T-helper 1 cell treated with Interleukin-12 subunit alpha and Interleukin-12 subunit beta and Interleukin-4 antibody, amounts not matched to agents 30 μg/mL and 1 μg/mL, for 36 hours (primary cell): Measurements from ENCODE around the gene FBXO47.
"Not testable (repeated sequence)": the region's sequence is repeated elsewhere in the genome, so short reads cannot be mapped to it uniquely, and the experiment has no call there.

Source experiments
- H3K27ac Mint-ChIP-seq: one replicate; pipeline ENCODE4 v1.8.0; 2021; ENCODE audit warnings: mild to moderate bottlenecking, mixed read lengths
- H3K27me3 Mint-ChIP-seq: one replicate; pipeline ENCODE4 v1.8.0; 2021; ENCODE audit warnings: low read depth, mixed read lengths
- H3K36me3 Mint-ChIP-seq: one replicate; pipeline ENCODE4 v1.8.0; 2021; ENCODE audit warnings: low read depth, mixed read lengths
- H3K4me1 Mint-ChIP-seq: one replicate; pipeline ENCODE4 v1.8.0; 2021; ENCODE audit warnings: low read depth, mixed read lengths
- H3K4me3 Mint-ChIP-seq: one replicate; pipeline ENCODE4 v1.8.0; 2021; ENCODE audit warnings: mild to moderate bottlenecking, moderate library complexity, mixed read lengths
- H3K9me3 Mint-ChIP-seq: one replicate; pipeline ENCODE4 v1.8.0; 2021; ENCODE audit warnings: mixed read lengths

FBXO47 gene

DNA sequence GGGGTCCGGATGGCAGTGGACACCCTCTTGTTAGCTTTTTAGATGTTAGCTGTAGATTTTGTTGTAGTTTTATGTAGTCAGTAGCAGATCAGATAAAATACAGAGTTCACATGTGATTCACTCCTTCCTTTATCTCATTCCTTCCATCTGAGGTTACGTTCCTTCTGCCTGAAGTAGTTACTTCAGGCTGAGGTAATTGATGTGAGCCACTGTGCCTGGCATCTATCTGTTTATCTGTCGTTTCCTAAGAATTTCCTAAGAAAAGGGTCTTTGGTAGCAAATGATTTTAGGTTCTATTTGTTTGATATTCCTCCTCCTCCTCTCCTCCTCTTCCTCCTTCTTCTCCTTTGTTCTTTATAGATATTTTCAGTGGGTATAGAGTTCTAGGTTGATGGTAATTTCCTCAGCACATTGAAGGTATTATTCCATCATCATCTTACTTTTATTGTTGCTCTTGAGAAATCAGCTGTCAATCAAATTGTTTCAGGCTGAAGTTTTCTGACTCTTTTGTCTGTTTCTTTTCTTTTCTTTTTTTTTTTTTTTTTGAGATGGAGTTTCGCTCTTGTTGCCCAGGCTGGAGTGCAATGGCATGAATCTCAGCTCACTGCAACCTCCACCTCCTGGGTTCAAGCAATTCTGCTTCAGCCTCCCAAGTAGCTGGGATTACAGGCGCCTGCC, 29.6 kb upstream of the FBXO47 start:
- Mint-ChIP-seq H3K4me1 (no peaks in the 10 kb centered on the region), H3K4me3 (no peak overlapping the region), H3K27me3 (peaks cover 4% of the 10 kb centered on the region), H3K9me3 (peaks cover 32% of the 10 kb centered on the region), H3K27ac (no peak overlapping the region), H3K36me3 (peaks cover 2% of the 10 kb centered on the region)

DNA sequence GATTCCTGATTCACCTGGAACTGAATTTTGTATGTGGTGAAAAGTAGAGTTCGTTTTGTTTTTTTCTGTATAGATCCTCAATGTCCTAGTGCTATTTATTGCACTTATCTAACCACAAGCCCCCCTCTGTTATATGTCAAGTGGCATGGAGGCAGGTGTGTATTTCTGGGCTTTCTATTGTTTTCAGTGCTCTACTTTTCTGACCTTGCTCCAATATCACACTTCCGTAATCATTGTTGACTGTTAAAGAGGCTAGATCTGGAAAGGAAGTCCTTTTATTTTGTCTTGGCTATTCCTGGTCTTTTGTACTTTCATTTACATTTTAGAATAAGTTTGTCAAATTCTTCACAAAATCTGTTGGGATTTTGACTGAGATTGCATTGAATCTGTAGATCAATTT, 26.8 kb upstream of the FBXO47 start:
- Mint-ChIP-seq H3K27ac (no peak overlapping the region), H3K36me3 (peaks cover 2% of the 10 kb centered on the region), H3K4me3 (no peak overlapping the region), H3K9me3 (peaks cover 28% of the 10 kb centered on the region), H3K27me3 (no peaks in the 10 kb centered on the region), H3K4me1 (no peaks in the 10 kb centered on the region)

DNA sequence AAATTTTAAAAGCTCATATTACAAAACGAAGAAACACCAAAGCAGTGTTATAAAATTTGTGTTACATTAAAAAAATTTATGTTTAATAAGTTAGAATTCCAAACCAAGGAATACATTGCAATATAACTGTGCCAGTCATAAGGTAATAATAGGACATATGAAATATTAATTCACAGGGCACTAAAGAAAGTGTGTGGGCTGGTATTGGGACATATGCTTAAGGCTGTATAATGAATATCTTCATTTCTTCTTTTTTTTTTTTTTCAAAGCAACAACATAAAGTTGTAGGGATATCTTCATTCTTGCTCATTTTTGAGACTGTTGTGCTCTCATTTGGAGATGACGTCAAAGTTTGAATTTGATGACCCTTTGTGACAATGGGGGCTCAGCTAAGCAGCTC, 17.5 kb upstream of the FBXO47 start:
- no peaks in the 10 kb centered on the region for H3K9me3 Mint-ChIP-seq
- no peak overlapping the region for H3K27ac Mint-ChIP-seq

DNA sequence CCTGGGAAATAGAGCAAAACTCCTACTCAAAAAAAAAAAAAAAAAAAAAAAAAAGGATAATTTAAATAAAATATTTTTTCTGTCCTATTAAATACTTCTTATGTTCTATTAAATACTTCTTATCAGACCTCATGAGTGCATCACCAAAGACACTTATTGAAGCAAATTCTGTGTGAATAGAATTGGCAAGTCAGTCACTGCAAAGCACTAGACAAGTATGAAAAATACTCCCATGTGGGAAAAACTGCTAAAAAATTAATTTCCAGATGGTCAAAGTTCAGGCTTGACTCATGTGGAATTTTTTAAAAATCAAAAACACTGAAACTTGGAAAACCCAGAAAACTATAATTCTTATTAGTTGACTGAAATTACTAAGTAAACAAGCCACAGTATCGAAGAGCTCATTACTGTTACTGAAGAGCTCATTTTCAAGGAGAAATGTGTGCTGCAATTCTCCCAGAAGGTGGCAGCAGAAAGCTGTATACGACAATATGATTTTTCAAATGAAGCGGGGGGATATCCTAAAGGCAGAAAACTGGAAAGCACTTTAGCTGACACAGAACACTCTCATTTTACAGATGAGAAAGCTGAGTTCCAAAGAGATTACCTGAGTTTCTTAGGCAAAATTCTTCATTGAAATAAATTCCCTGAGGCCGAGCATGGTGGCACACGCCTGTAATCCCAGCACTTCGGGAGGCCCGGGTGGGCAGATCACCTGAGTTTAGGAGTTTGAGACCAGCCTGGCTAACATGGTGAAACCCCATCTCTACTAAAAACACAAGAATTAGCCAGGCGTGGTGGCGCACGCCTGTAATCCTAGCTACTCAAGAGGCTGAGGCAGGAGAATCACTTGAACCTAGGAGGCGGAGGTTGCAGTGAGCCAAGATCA, 15.9 kb upstream of the FBXO47 start:
- H3K36me3 Mint-ChIP-seq = no peaks in the 10 kb centered on the region
- no peak overlapping the region for H3K27ac Mint-ChIP-seq
- no peaks in the 10 kb centered on the region for H3K9me3 Mint-ChIP-seq
- H3K4me1 Mint-ChIP-seq = no peaks in the 10 kb centered on the region
- H3K27me3 Mint-ChIP-seq = peaks cover 11% of the 10 kb centered on the region
- H3K4me3 Mint-ChIP-seq = no peak overlapping the region

More for the DNA sequence above, 17.5 kb upstream of the FBXO47 start:
- Mint-ChIP-seq H3K36me3 (no peaks in the 10 kb centered on the region), H3K27me3 (peaks cover 11% of the 10 kb centered on the region), H3K4me1 (no peaks in the 10 kb centered on the region), H3K4me3 (no peak overlapping the region)

DNA sequence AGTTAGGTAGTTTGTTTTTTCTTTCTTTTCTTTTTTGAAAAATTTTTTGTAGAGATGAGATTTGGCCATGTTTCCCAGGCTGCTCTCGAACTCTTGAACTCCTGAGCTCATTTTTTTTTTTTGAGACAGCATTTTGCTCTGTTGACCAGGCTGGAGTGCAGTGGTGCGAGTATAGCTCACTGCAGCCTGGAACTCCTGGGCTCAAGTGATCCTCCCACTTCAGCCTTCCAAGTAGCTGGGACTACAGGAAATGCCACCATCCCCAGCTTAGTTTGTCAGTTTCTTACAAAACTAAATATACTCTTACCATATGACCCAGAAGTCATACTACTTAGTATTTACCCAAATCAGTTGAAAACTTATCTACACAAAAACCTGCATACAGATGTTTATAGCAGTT, 14.4 kb upstream of the FBXO47 start:
- H3K27me3 Mint-ChIP-seq = peaks cover 7% of the 10 kb centered on the region
- no peak overlapping the region for H3K4me3 Mint-ChIP-seq
- no peak overlapping the region for H3K27ac Mint-ChIP-seq
- H3K9me3 Mint-ChIP-seq = no peaks in the 10 kb centered on the region
- no peaks in the 10 kb centered on the region for H3K4me1 Mint-ChIP-seq
- no peaks in the 10 kb centered on the region for H3K36me3 Mint-ChIP-seq

DNA sequence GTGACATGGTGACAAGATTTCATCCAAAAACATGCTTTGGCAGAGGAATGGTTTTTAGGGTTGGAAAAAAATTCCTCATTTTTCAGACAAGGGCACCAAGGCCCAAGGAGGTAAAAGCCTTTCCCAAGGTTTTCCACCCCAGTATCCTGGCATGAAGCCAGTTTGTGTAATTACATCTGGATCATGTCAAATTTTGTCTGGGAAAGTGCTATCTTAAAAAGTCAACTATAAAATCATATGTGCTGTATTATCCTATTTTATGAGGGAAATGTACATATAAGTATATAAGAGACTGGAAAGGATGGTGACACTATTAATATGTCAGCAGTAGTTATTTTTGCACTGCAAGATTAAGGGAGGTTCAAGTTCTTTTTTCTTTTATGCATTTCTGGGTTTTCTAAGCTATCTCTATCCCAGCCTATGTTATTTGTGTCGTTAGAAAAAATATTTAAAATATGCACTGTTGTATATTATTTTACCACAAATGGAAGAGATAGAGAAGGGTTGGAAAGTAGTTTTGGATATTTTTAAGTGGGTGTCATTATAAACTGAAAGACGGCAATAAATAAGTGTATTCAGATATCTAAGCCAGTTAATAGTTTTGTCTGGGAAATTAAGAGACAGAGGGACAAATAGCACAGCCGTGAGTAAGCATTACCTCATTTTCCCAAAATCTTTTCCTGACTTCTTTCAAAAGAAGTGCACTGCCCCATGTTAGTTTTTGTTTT, 13.5 kb upstream of the FBXO47 start:
- H3K27ac Mint-ChIP-seq = no peak overlapping the region

DNA sequence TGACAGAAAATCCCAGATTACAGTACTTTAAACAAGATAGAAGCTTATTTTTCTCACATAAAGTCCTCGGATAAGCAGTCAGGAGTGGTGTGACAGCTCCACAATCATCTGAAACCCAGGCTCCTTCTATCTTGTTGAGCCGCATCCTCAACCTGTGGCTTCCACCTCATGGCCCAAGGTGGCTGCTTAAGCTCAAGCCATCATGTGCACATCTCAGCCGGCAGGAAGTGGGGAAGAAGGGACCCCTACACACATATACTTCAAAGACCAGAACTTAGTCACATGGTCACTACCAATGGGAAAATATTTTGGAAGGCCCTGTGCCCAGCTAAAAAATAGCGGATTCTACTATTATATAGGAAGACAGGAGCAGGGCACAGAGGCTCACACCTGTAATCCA, 11.0 kb upstream of the FBXO47 start:
- H3K4me1 Mint-ChIP-seq = peaks cover 3% of the 10 kb centered on the region

More for the DNA sequence above, 13.5 kb upstream of the FBXO47 start:
- H3K36me3 Mint-ChIP-seq = no peaks in the 10 kb centered on the region
- H3K27me3 Mint-ChIP-seq = peaks cover 7% of the 10 kb centered on the region
- H3K9me3 Mint-ChIP-seq = no peaks in the 10 kb centered on the region
- H3K4me1 Mint-ChIP-seq = peaks cover 3% of the 10 kb centered on the region
- no peak overlapping the region for H3K4me3 Mint-ChIP-seq

DNA sequence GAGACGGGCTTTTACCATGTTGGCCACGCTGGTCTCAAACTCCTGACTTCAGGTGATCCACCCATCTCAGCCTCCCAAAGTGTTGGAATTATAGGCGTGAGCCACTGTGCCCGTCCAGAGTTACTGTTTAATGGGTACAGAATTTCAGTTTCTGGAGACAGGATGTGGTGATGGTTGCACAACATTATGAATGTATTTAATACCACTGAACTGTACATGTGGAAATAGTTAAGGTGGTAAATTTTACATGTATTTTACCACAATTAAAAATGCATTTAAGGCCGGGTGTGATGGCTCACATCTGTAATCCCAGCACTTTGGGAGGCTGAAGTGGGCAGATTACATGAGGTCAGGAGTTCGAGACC, 9.0 kb upstream of the FBXO47 start:
- not testable (repeated sequence) for H3K4me1 Mint-ChIP-seq, H3K36me3 Mint-ChIP-seq, H3K4me3 Mint-ChIP-seq, H3K27ac Mint-ChIP-seq, H3K9me3 Mint-ChIP-seq
- peaks cover 16% of the 10 kb centered on the region for H3K27me3 Mint-ChIP-seq

More for the DNA sequence above, 11.0 kb upstream of the FBXO47 start:
- Mint-ChIP-seq H3K27me3 (peaks cover 7% of the 10 kb centered on the region), H3K9me3 (no peaks in the 10 kb centered on the region), H3K4me3 (no peak overlapping the region), H3K36me3 (no peaks in the 10 kb centered on the region), H3K27ac (no peak overlapping the region)

DNA sequence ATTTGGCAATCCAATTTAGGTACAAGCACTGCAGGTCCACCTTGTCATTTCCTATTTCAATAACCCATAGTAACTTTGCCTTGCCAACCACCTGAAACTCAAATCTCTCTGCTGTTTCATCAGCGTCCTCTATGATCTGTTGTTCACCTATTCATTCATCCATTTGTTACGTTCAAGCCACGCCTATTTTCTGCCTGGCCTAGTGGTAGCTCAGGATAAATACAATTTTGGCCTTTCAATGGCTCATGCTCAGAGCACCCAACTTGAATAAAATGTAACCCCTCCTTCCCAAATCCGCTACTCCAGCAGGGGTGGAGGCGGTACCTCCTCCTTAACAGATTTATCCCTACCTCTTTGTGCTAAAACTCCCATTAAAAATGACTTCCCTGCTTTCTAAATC, 3.6 kb upstream of the FBXO47 start:
- no peaks in the 10 kb centered on the region for H3K9me3 Mint-ChIP-seq
- H3K36me3 Mint-ChIP-seq = peaks cover 2% of the 10 kb centered on the region
- peaks cover 11% of the 10 kb centered on the region for H3K4me1 Mint-ChIP-seq
- H3K27ac Mint-ChIP-seq = no peak overlapping the region
- H3K4me3 Mint-ChIP-seq = no peak overlapping the region
- H3K27me3 Mint-ChIP-seq = peaks cover 18% of the 10 kb centered on the region

DNA sequence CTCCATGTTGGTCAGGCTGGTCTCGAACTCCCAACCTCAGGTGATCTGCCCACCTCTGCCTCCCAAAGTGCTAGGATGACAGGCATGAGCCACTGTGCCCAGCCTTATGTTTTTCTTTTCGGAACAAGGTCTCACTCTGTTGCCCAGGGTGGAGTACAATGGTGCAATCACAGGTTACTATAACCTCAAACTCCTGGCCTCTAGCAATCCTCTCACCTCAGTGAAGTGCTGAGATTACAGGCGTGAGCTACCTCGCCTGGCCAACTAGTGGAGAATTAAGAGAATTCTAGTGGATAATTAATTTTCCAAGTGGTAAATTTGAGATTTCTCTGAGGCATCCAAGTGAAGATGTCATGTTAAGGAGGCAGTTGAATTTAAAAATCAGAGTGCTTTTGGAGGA, 2.9 kb upstream of the FBXO47 start:
- Mint-ChIP-seq H3K27ac (no peak overlapping the region), H3K4me1 (peaks cover 11% of the 10 kb centered on the region), H3K9me3 (no peaks in the 10 kb centered on the region), H3K27me3 (peaks cover 18% of the 10 kb centered on the region), H3K4me3 (no peak overlapping the region), H3K36me3 (peaks cover 2% of the 10 kb centered on the region)

DNA sequence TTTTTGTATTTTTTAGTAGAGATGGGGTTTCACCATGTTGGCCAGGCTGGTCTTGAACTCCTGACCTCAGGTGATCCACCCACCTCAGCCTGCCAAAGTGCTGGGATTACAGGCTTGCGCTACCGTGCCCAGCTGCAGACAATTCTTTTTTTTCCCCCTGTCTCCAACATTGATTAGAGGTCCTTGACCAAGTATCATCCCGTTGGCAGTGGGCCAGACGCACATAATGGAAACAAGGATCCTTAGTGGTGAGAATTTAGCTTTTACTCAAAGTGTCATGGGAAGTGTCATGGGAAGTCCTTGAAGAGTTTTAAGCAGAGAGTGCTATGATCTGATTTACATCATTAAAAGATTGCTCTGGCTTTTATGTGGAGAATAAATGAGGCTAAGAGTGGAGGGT, 2.1 kb upstream of the FBXO47 start:
- peaks cover 18% of the 10 kb centered on the region for H3K27me3 Mint-ChIP-seq
- H3K4me1 Mint-ChIP-seq = peaks cover 11% of the 10 kb centered on the region
- H3K9me3 Mint-ChIP-seq = no peaks in the 10 kb centered on the region
- peaks cover 2% of the 10 kb centered on the region for H3K36me3 Mint-ChIP-seq
- no peak overlapping the region for H3K4me3 Mint-ChIP-seq
- H3K27ac Mint-ChIP-seq = no peak overlapping the region

DNA sequence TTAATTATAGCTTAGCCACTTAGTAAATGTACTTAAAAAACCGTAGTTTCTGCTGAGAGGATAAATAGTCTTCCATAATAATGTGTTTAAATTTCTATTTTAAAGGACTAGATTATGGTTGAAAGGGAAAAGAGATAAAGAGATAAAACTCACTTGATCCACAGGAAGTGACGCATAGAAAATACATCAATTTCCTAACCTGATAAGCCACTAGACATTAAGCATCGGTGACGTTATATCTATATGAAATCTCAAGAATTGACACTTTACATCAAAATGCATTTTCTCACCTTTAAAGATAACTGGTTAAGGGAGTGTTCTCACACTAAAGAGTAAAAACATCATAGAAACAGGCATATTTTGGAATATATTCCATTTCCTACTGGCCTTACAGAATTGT, 5.8 kb downstream of the FBXO47 start:
- H3K4me3 Mint-ChIP-seq = no peak overlapping the region
- H3K27me3 Mint-ChIP-seq = no peaks in the 10 kb centered on the region
- H3K9me3 Mint-ChIP-seq = no peaks in the 10 kb centered on the region
- H3K27ac Mint-ChIP-seq = no peak overlapping the region
- H3K36me3 Mint-ChIP-seq = no peaks in the 10 kb centered on the region
- peaks cover 8% of the 10 kb centered on the region for H3K4me1 Mint-ChIP-seq

DNA sequence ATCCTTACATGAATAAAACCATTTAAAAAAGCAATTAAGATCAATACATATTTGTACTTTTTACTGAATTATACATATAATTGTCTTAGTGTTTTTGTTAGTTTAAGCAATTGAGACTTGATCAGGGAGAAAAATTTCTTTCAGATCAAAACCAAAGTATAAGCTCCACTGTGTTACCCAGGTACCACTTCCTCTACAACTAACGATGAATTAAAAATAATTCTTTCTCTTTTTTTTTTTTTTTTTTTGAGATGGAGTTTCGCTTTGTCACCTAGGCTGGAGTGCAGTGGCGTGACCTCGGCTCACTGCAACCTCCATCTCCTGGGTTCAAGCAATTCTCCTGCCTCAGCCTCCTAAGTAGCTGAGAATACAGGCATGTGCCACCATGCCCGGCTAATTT, 6.8 kb downstream of the FBXO47 start:
- H3K36me3 Mint-ChIP-seq = no peaks in the 10 kb centered on the region
- no peak overlapping the region for H3K27ac Mint-ChIP-seq
- H3K4me1 Mint-ChIP-seq = peaks cover 8% of the 10 kb centered on the region
- H3K9me3 Mint-ChIP-seq = no peaks in the 10 kb centered on the region
- H3K27me3 Mint-ChIP-seq = no peaks in the 10 kb centered on the region
- no peak overlapping the region for H3K4me3 Mint-ChIP-seq

DNA sequence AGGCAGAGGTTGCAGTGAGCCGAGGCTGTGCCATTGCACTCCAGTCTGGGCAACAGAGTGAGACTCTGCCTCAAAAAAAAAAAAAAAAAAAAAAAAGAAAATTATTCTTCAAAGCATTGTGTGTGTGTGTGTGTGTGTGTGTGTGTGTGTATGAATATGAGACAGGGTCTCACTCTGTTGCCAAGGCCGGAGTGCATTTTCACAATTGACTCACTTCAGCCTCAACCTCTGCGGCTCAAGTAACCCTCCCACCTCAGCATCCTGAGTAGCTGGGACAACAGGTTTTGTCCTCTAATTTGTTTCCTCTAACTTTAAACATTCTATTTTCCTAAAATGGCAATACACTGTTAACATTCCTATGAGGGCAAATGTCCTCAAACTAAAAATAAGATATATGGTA, 7.7 kb downstream of the FBXO47 start:
- peaks cover 8% of the 10 kb centered on the region for H3K4me1 Mint-ChIP-seq
- no peaks in the 10 kb centered on the region for H3K36me3 Mint-ChIP-seq
- no peaks in the 10 kb centered on the region for H3K9me3 Mint-ChIP-seq
- H3K4me3 Mint-ChIP-seq = no peak overlapping the region
- no peak overlapping the region for H3K27ac Mint-ChIP-seq
- no peaks in the 10 kb centered on the region for H3K27me3 Mint-ChIP-seq

DNA sequence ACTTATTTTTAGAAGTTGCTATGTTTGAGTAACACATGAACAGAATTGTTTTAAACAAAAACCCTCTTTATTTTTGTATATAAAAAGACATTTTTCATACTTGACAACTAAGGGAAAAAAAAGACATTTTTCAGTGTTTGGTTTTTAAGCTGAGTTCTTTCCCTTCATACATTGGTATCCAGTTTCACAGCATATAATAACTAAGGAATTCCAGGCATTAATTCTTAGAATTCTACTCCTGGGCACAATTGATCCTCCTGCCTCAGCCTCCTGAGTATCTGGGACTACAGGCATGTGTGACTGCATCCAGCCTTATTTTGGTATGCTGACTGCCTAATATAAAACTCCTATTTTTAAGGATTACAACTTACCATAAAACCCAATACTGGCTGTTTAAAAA, 8.4 kb downstream of the FBXO47 start:
- H3K27ac Mint-ChIP-seq = no peak overlapping the region
- peaks cover 8% of the 10 kb centered on the region for H3K4me1 Mint-ChIP-seq
- no peaks in the 10 kb centered on the region for H3K36me3 Mint-ChIP-seq
- no peak overlapping the region for H3K4me3 Mint-ChIP-seq
- H3K27me3 Mint-ChIP-seq = no peaks in the 10 kb centered on the region
- no peaks in the 10 kb centered on the region for H3K9me3 Mint-ChIP-seq
